Epithelial cell of proximal tubule (primary cell): ENCODE measurements around the gene NFILZ. TPM values are rescaled to one million over a fixed set of nuclear protein-coding genes. Genes with fewer than 3 reads are reported as not detected.
"Not testable (repeated sequence)": the region's sequence is repeated elsewhere in the genome, so short reads cannot be mapped to it uniquely, and the experiment has no call there.

Experiments used
- DNase-seq: peaks from one replicate; pipeline ENCODE4 v3.0.0-alpha.2; 2011; ENCODE audit warnings: low read depth
- H3K4me3 ChIP-seq: 2 replicates; pipeline ENCODE4 v1.5.1; 2011; ENCODE audit warnings: low read depth, mild to moderate bottlenecking, low read length
- total RNA-seq: library from RNA; depleted of rRNA; stranded (reverse); fragments of >200 nt; gene quantifications from 2 replicates; pipeline ENCODE4 v1.2.3, GENCODE V29; 2015
- TF ChIP-seq, protein P1 (sequence below): conservative IDR thresholded peaks from 2 replicates; pipeline ENCODE4 v1.5.1; 2012; ENCODE audit warnings: low read depth, mild to moderate bottlenecking, low read length

The NFILZ gene
- total RNA-seq, 1 donor from 2014 or later, result not detected

DNA sequence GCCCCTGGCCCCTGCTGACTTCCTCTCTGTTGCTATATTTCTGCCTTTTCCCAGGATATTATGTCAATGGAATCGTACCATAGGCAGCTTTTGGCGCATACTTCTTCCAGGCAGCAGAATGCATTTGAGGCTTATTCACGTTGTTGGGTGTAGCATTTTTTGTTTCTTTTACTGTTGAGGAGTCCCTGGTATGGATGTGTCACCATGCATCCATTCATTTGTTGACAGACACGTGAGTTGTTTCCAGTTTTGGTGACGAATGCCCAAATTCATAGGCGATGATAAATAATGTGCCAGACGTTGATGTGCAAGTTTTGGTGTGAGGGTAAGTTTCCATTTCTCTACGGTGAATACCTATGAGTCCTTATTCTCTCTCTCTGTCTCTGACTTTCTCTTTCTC lies 5.0 kb downstream of the NFILZ start:
- TF ChIP-seq, protein P1, sequence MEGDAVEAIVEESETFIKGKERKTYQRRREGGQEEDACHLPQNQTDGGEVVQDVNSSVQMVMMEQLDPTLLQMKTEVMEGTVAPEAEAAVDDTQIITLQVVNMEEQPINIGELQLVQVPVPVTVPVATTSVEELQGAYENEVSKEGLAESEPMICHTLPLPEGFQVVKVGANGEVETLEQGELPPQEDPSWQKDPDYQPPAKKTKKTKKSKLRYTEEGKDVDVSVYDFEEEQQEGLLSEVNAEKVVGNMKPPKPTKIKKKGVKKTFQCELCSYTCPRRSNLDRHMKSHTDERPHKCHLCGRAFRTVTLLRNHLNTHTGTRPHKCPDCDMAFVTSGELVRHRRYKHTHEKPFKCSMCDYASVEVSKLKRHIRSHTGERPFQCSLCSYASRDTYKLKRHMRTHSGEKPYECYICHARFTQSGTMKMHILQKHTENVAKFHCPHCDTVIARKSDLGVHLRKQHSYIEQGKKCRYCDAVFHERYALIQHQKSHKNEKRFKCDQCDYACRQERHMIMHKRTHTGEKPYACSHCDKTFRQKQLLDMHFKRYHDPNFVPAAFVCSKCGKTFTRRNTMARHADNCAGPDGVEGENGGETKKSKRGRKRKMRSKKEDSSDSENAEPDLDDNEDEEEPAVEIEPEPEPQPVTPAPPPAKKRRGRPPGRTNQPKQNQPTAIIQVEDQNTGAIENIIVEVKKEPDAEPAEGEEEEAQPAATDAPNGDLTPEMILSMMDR, result no peak
- no peak for DNase-seq
- no peak overlapping the region for H3K4me3 ChIP-seq

DNA sequence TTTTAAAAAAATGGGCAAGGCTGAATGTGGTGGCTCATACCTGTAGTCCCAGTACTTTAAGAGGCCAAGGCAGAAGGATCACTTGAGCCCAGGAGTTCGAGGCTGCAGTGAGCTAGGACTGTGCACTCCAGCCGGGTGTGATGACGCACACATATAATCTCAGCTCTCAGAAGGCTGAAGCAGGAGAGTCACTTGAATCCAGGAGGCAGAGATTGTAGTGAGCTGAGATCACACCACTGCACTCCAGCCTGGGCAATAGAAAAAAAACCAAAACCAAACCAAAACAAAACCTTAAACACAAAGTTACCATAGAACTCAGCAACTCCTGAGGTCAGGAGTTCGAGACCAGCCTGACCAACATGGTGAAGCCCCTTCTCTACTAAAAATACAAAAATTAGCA lies 6.6 kb downstream of the NFILZ start:
- DNase-seq, H3K4me3 ChIP-seq: not testable (repeated sequence)

DNA sequence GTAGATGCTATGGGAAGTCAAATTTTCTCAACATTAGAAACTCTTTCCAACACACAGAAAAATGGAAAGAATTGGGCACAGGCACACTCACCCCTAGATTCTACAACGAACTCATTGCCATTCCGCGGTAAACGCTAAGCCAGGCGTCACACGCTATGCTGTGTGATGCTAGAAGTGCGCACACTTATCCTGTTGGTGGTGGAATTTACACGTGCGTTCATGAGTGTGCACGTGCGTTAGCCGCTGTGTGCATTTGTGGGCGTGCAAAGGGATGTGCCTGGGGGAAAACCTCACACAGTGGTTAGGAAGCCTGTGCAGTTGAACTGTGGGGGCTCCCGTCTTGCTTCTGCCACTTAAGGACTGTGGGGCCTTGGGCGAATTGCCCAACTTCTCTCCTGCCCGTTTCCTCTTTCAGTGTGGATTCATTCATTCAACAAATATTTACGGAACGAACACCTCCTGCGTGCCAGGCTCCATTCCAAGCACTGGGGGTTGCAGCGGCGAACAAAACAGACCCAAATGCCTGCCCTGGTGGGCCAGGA lies 7.7 kb downstream of the NFILZ start:
- H3K4me3 ChIP-seq, result no peak overlapping the region

DNA sequence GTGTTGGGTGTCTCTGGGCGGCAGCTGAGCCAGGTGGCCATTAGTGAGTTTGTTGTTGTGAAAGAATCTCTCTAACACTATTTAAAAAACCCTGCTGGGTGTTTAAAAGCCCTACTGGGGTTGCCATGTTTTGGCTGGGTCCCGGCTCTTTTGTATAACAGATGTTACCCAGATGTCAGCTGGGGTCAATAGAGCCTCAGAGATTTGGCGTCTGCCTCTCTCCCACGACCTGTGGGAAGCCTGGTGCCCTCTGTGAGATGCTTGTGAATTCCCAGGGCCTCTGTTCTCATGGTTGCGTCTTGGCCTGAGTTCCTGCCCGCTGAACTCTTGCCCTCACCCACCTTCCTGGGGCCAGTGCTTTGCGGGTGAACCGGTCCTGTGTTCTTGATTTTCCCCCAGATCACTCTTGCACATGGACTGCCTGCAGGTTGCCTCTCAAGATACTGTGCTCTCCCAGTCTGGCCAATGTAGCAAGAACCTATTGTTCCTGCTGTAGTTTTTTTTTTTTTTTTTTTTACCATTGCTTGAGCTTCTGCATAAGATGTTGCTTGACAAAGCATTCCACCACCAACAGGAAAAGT lies 9.5 kb downstream of the NFILZ start:
- no peak overlapping the region for H3K4me3 ChIP-seq
- no peak for DNase-seq
- TF ChIP-seq, protein P1, result no peak

More for the DNA sequence above, 7.7 kb downstream of the NFILZ start:
- no peak for DNase-seq
- TF ChIP-seq, protein P1, result no peak

DNA sequence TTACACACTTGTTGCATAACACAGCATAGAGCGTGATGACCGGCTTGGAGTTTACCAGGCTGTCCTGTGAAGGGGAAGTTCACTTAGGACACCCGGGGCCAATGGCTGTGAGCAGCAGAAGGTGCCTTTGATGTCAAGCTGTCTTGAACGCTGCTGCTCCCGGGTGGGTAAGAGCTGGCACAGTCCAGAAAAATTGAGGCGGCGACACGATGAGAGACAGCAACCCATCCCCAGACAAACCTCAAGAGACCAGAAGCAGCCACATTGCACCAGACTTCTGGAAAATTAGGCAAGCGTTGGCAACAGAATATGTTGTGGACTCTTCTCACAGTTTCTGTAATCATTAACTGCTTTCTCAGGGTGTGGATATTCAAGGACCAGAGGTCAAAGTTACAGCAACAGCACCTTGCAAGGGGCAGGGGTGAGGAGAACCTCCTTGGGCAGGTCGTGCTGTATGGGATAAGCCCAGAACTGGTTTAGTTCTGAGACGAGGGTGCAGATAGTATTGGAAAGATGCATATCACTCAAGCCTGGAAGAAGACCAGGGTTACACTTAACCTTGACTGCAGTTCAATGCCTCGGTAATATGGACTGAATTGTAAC lies 10.1 kb downstream of the NFILZ start:
- TF ChIP-seq, protein P1, result no peak
- no peak for DNase-seq
- H3K4me3 ChIP-seq, result no peak overlapping the region

DNA sequence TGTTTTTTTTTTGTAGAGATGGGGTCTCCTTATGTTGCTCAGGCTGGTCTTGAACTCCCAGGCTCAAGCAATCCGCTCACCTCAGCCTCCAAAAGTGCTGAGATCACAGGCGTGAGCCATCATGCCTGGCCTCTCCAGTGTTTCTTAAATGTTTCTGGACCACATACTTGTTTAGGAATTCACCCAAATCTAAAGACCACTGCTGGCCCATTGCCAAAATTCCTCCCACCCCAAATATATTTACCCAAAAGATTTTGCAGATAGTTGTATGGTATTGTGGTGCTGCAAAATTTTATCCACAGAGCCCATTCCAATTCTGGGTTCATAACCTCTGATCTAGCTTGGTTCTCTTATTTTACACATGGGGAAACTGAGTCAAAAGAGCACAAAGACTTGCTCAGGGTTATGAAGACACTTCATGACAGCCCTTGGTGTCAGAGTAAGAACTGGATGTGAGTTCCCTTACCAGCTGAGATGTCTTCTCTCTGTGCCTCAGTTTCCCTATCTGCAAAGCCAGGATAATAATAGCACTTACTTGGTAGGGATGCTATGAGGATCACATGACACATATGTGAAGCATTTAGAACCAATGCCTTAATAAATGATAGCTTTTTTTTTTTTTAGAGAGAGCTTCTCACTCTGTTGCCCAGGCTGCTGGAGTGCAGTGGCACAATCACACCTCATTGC lies 10.9 kb downstream of the NFILZ start:
- no peak for DNase-seq
- TF ChIP-seq, protein P1, result no peak

DNA sequence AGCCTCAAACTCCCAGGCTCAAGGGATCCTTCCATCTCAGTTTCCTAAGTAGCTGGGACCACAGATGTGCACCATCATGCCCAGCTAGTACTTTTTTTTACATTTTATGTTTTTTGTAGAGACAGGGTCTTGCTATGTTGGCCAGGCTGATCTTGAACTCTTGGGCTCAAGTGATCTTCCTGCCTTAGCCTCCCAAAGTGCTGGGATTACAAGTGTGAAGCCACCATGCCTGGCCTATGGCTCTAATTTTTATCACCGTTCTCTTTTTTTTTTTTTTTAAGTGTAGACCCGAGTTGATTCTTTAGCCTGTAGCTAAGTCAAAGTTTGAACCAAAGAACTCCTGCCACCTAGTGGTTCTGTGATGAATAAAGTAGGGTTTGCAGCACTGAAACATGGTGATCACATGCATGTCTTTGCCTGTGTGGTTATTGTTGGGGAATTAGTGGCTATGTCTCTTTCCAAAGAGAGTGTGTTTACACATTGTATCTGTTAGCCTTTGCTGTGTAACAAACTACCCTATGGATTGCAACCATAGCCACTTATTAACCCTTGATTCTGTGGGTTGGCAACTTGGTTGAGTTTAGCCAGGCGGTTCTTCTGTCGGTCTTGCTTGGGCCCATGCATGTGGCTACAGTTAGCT lies 11.6 kb downstream of the NFILZ start:
- TF ChIP-seq, protein P1, result peak; percentile 61
- DNase-seq, result no peak
- H3K4me3 ChIP-seq, result no peak overlapping the region

More for the DNA sequence above, 10.9 kb downstream of the NFILZ start:
- H3K4me3 ChIP-seq, result no peak overlapping the region
